Measurements from ENCODE around the gene NCK1.

Gene NCK1

DNA sequence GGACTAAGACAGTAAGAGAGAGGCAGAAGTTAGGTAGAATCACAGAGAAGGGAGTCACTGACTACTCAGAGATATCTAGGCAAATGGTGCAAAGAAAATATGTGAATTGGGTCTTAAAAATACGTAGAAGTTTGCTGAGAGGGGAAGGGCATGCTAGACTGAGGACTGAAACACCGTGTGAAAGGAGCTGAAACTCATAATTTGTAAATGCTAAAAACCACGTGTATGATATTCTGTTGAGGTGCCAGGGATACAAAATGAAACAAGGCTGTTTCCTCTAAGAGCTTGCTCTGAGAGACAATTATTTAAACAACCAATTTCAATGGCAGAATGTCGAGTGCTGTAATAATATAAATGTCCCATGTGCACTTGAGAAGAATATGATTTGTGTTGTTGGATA, 47.2 kb downstream of the NCK1 start:
- no peak for DNase-seq (ENCODE audit: low read depth)
- TF ChIP-seq, protein P1, sequence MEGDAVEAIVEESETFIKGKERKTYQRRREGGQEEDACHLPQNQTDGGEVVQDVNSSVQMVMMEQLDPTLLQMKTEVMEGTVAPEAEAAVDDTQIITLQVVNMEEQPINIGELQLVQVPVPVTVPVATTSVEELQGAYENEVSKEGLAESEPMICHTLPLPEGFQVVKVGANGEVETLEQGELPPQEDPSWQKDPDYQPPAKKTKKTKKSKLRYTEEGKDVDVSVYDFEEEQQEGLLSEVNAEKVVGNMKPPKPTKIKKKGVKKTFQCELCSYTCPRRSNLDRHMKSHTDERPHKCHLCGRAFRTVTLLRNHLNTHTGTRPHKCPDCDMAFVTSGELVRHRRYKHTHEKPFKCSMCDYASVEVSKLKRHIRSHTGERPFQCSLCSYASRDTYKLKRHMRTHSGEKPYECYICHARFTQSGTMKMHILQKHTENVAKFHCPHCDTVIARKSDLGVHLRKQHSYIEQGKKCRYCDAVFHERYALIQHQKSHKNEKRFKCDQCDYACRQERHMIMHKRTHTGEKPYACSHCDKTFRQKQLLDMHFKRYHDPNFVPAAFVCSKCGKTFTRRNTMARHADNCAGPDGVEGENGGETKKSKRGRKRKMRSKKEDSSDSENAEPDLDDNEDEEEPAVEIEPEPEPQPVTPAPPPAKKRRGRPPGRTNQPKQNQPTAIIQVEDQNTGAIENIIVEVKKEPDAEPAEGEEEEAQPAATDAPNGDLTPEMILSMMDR (IDR thresholded peaks at IDR 0.05; ENCODE audit: low read depth, low read length, missing control alignments) = no peak
- H3K4me3 ChIP-seq (ENCODE audit: low read depth, low read length) = no peak overlapping the region
- in situ Hi-C loops (cut with HindIII; ENCODE audit: low sequenced_read_pairs) = no loop called here

DNA sequence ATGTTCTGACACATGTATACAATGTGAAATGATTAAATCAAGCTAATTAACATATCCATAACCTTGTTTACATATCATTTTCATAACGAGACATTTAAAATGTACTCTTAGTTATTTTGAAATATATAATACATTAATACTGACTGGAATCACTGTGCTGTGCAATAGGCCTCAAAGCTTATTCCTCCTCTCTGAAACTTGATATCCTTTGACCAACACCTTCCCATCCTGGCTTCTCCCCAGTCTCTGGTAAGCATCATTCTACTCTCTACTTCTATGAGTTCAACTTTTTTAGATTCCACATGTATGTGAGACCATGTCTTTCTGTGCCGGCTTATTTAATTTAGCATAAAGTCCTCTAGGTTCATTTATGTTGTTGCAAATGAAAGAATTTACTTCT, 48.7 kb downstream of the NCK1 start:
- in situ Hi-C loops (cut with HindIII; ENCODE audit: low sequenced_read_pairs) = no loop called here
- DNase-seq (ENCODE audit: low read depth) = no peak
- TF ChIP-seq, protein P1 (IDR thresholded peaks at IDR 0.05; ENCODE audit: low read depth, low read length, missing control alignments) = no peak

DNA sequence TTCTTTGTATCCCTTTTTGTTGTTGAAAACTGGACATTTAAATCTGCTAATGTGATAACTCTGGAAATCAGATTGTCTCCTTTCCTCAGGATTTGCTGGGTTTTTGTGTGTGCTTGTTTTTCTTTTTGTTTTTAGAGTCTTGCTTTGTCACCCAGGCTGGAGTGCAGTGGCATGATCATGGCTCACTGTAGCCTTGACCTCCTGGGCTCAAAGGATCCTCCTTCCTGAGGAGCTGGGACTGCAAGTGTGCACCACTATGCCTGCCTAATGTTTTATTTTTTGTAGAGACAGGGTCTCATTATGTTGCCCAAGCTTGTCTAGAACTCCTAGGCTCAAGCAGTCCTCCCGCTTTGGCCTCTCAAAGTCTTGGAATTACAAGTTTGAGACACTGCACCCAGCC, 51.2 kb downstream of the NCK1 start:
- H3K4me3 ChIP-seq (ENCODE audit: low read depth, low read length) = no peak overlapping the region
- in situ Hi-C loops (cut with HindIII; ENCODE audit: low sequenced_read_pairs) = no loop called here
- TF ChIP-seq, protein P1 (IDR thresholded peaks at IDR 0.05; ENCODE audit: low read depth, low read length, missing control alignments) = no peak
- DNase-seq (ENCODE audit: low read depth) = no peak

More for the DNA sequence above, 48.7 kb downstream of the NCK1 start:
- H3K4me3 ChIP-seq (ENCODE audit: low read depth, low read length) = no peak overlapping the region

GRCh38 chr3:136914739-136915138, 52.7 kb downstream of the NCK1 start:
- no peak overlapping the region for H3K4me3 ChIP-seq (ENCODE audit: low read depth, low read length)
- TF ChIP-seq, protein P1 (IDR thresholded peaks at IDR 0.05; ENCODE audit: low read depth, low read length, missing control alignments) = no peak
- DNase-seq (ENCODE audit: low read depth) = no peak
- in situ Hi-C loops (cut with HindIII; ENCODE audit: low sequenced_read_pairs) = no loop called here

DNA sequence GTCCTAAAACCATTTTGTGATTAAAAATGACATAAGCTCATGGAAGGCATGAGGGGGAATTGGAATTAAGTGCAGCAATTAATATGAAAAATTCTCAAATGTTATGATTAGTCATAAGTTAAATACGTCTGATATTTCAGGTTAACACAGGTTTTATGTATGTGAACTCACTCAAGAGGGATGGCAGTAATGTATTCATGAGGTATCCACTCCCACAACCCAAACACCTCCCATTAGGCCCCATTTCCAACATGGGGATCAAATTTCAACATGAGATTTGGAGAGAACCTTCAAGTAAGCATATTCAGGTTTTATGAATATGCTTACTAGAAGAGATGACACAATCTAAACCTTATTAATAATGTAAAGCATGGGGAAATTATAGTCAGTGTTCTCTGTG, 54.2 kb downstream of the NCK1 start:
- TF ChIP-seq, protein P1 (IDR thresholded peaks at IDR 0.05; ENCODE audit: low read depth, low read length, missing control alignments) = no peak
- DNase-seq (ENCODE audit: low read depth) = no peak
- in situ Hi-C loops (cut with HindIII; ENCODE audit: low sequenced_read_pairs) = no loop called here
- H3K4me3 ChIP-seq (ENCODE audit: low read depth, low read length) = no peak overlapping the region

DNA sequence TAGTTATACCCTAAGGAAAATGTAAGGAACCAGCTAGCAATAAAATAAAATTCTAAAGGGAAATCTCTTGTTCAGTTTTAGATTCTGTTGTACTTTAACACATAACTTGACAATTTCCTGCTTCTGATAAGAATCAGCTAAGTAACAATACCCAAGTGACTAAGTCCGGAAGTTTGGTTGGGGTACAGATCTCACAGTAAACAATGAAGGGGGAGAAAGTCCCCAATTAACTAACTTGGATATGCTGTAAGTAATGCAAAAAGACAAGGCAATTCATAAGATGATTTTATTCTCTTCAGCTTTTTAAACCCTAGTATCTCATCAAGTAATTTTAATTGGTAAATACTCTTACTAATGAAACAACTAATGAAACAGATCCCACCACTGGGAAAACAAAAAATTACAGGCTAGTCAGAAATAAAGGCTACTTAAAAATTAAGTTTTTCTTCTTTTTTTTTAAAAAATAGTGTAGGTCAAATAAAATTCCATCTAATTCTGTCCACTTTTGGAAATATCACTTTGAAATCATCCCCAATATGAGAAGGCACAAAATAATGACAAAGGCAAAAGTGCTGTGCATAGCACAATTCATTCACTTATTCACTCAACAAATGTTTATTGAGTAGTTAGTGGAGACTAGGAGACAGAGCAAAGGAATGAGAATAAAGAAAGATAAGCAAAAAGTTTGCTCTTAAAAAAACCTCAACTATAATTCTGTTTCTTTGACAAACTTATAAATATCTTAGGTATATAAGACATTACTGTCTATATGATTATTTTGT, 58.0 kb downstream of the NCK1 start:
- in situ Hi-C loops (cut with HindIII; ENCODE audit: low sequenced_read_pairs) = no loop called here
- TF ChIP-seq, protein P1 (IDR thresholded peaks at IDR 0.05; ENCODE audit: low read depth, low read length, missing control alignments) = no peak
- no peak overlapping the region for H3K4me3 ChIP-seq (ENCODE audit: low read depth, low read length)

More for the DNA sequence above, 58.0 kb downstream of the NCK1 start:
- no peak for DNase-seq (ENCODE audit: low read depth)
